Measurements from ENCODE around the gene SYNPO2. TPM values are rescaled to one million over a fixed set of nuclear protein-coding genes. Genes with fewer than 3 reads are reported as not detected.

SYNPO2 gene
- total and polyA plus RNA-seq, 2 of the 8 experiments (the other 6 are each of a cell fraction or from before 2014, with no cell fraction given), result 0.50 to 4.2 TPM

DNA sequence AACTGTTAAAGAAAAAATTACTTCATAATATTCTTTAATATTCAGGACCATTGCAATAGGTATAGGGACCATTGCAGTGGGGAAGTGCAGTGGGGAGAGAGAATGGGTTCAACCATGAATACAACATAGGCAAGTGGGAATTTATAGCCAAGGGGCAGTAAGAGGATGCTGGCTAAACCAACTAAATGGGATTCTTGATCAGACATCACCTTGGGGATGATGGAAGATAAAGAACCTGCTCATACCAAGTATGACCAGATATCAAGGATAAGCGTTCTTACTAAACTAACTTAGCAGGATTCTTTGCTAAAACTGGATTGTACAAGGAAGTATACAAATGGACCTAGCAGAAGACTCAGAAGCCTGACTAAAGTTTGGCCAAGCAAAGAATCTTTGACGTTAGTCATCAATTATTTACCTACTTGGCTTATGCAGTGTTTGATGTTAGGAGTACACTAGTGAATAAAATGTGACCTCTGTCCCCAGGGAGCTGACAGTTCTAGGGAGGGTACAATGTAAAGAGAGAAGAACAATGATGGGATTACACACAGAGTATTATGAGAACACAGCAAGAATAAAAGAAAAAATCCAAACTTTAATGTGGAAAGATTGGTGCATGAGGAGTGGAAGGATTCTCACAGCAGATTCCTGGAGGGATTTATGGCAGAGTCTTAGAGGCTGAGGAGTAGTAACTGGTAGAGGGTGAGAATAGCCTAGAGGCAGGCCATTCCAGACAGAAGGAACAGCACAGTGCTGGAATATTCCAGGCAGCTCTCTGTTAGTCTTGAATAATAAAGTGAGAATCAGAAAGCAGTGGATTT lies 192.3 kb downstream of the SYNPO2 start:
- H3K18ac ChIP-seq (ENCODE audit: extremely low read depth, low read length), result no peak overlapping the region
- FAIRE-seq (no peak), DNase-seq (ENCODE audit: low read depth in 1 of 2, low spot score in 2 of 2) (no peak)
- H3K9ac ChIP-seq (replicated peaks in 1 of 4; ENCODE audit: extremely low read depth in 1 of 4, low read depth in 3 of 4, low read length in 3 of 4), result no peak overlapping the region
- no peaks in the 10 kb centered on the region for H3K4me1 ChIP-seq (replicated peaks in 1 of 4; ENCODE audit: control insufficient read depth in 3 of 4, insufficient read depth in 4 of 4, low read length in 3 of 4)
- no peak overlapping the region for H4K8ac ChIP-seq (ENCODE audit: extremely low read depth, insufficient read depth, low read length)
- H3K9me3 ChIP-seq (ENCODE audit: insufficient read depth in 2 of 2, low read depth in 1 of 2, low read length in 1 of 2), result no peaks in the 10 kb centered on the region
- no peak overlapping the region for H2BK20ac ChIP-seq (ENCODE audit: low read length)
- H4K20me1 ChIP-seq (replicated peaks in 1 of 2; ENCODE audit: control insufficient read depth in 1 of 2, insufficient read depth in 2 of 2, low read length in 2 of 2), result no peaks in the 10 kb centered on the region
- H2AFZ ChIP-seq (ENCODE audit: low read length), result no peak overlapping the region
- no peaks in the 10 kb centered on the region for H3K27me3 ChIP-seq (replicated peaks in 1 of 4; ENCODE audit: control insufficient read depth in 3 of 4, extremely low read depth in 1 of 4, insufficient read depth in 3 of 4, low read length in 3 of 4)
- H2BK15ac ChIP-seq (ENCODE audit: low read length), result no peak overlapping the region
- H2BK5ac ChIP-seq (ENCODE audit: low read depth, low read length), result no peak overlapping the region
- H3K4ac ChIP-seq (replicated peaks; ENCODE audit: insufficient read length, low read depth, low read length), result no peak overlapping the region
- no peak overlapping the region for H3K4me2 ChIP-seq (ENCODE audit: insufficient read depth in 1 of 2, low read depth in 2 of 2, low read length in 2 of 2)
- no peaks in the 10 kb centered on the region for H3K36me3 ChIP-seq (ENCODE audit: control insufficient read depth in 2 of 4, insufficient read depth in 4 of 4, low read length in 3 of 4)
- POLR2A ChIA-PET (ENCODE audit: partially characterized antibody), result no interaction called here
- no peak for TF ChIP-seq KDM1A (IDR thresholded peaks at IDR 0.05; ENCODE audit: borderline replicate concordance, low read length)
- TF ChIP-seq SIX5 (IDR thresholded peaks at IDR 0.05; ENCODE audit: low read depth, low read length), result no peak
- TF ChIP-seq CHD1 (IDR thresholded peaks at IDR 0.05; ENCODE audit: low read depth, low read length), result no peak
- TF ChIP-seq FOSL1 (IDR thresholded peaks at IDR 0.05; ENCODE audit: insufficient read depth, low read depth, low read length), result no peak
- TF ChIP-seq SAP30 (IDR thresholded peaks at IDR 0.05; ENCODE audit: insufficient read depth, insufficient replicate concordance, low read length), result no peak
- no peak for TF ChIP-seq JUN (IDR thresholded peaks at IDR 0.05; ENCODE audit: low read depth, low read length)
- no peak overlapping the region for H3K14ac ChIP-seq (ENCODE audit: insufficient read length)
- WGBS, 2 experiments (ENCODE audit: extremely low coverage in 1 of 2, insufficient coverage in 1 of 2, insufficient read length in 1 of 2, insufficient replicate concordance in 2 of 2, low coverage in 1 of 2, low lambda C conversion rate in 2 of 2, missing lambda C conversion rate in 1 of 2), result 84% methylated on average over 2 of the region's 2 CpGs; no CpG with 5 or more reads in 1 of the 2 experiments
- H3K79me1 ChIP-seq (ENCODE audit: low read depth, low read length), result no peaks in the 10 kb centered on the region
- no peak overlapping the region for H3K4me3 ChIP-seq (ENCODE audit: extremely low read depth in 1 of 4, insufficient read depth in 2 of 4, low read depth in 3 of 4, low read length in 4 of 4)
- no peak overlapping the region for H2BK120ac ChIP-seq (replicated peaks; ENCODE audit: low read depth, low read length)
- H2AK5ac ChIP-seq (ENCODE audit: low read depth, low read length), result no peak overlapping the region
- no peak overlapping the region for H4K5ac ChIP-seq (ENCODE audit: insufficient read length, low read depth, low read length)
- H2BK12ac ChIP-seq (ENCODE audit: low read depth, low read length), result no peak overlapping the region
- CTCF ChIA-PET (ENCODE audit: partially characterized antibody), result interaction anchor here (0.5 to 1.1 kb wide), 2 partner anchors 38 to 387 kb away, joined by 4 read pairs; no protein-coding TSS in a partner anchor
- H3K56ac ChIP-seq (replicated peaks; ENCODE audit: insufficient read length, low read depth, low read length), result no peak overlapping the region
- H3K23ac ChIP-seq (ENCODE audit: insufficient read length), result no peak overlapping the region
- H3K23me2 ChIP-seq (ENCODE audit: low read depth, low read length), result no peaks in the 10 kb centered on the region
- no peak overlapping the region for H4K91ac ChIP-seq (replicated peaks; ENCODE audit: insufficient read length, low read length)
- no peaks in the 10 kb centered on the region for H3K79me2 ChIP-seq (ENCODE audit: control insufficient read depth in 1 of 2, insufficient read depth in 2 of 2, low read length in 2 of 2)
- H3K27ac ChIP-seq (ENCODE audit: low read depth, low read length), result no peak overlapping the region

Measured in H1 (cell line).